Measurements from ENCODE around the gene ELF1. TPM values are rescaled to one million over a fixed set of nuclear protein-coding genes. Genes with fewer than 3 reads are reported as not detected.

Gene ELF1
- total and polyA plus RNA-seq, 8 donors, result 9.4 to 61.6 (median 36.7) TPM

GRCh38 chr13:40975441-40975840 is 43.7 kb downstream of the ELF1 start:
- DNase-seq (no peak), FAIRE-seq (no peak), ATAC-seq (no peak)
- intact Hi-C loops (cut with DNase I), result no loop called here
- H3K9me3 ChIP-seq, result no peaks in the 10 kb centered on the region
- H3K27ac ChIP-seq, result peak overlapping the region in 2 of 4 donors; percentile 43 to 59
- TF ChIP-seq, protein P1, sequence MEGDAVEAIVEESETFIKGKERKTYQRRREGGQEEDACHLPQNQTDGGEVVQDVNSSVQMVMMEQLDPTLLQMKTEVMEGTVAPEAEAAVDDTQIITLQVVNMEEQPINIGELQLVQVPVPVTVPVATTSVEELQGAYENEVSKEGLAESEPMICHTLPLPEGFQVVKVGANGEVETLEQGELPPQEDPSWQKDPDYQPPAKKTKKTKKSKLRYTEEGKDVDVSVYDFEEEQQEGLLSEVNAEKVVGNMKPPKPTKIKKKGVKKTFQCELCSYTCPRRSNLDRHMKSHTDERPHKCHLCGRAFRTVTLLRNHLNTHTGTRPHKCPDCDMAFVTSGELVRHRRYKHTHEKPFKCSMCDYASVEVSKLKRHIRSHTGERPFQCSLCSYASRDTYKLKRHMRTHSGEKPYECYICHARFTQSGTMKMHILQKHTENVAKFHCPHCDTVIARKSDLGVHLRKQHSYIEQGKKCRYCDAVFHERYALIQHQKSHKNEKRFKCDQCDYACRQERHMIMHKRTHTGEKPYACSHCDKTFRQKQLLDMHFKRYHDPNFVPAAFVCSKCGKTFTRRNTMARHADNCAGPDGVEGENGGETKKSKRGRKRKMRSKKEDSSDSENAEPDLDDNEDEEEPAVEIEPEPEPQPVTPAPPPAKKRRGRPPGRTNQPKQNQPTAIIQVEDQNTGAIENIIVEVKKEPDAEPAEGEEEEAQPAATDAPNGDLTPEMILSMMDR (IDR thresholded peaks at IDR 0.05), result no peak
- H3K4me3 ChIP-seq, result no peak overlapping the region
- no peaks in the 10 kb centered on the region for H3K36me3 ChIP-seq
- peaks cover 39 to 68% (median 67%) of the 10 kb centered on the region in 3 donors for H3K4me1 ChIP-seq
- no peaks in the 10 kb centered on the region for H3K27me3 ChIP-seq

DNA sequence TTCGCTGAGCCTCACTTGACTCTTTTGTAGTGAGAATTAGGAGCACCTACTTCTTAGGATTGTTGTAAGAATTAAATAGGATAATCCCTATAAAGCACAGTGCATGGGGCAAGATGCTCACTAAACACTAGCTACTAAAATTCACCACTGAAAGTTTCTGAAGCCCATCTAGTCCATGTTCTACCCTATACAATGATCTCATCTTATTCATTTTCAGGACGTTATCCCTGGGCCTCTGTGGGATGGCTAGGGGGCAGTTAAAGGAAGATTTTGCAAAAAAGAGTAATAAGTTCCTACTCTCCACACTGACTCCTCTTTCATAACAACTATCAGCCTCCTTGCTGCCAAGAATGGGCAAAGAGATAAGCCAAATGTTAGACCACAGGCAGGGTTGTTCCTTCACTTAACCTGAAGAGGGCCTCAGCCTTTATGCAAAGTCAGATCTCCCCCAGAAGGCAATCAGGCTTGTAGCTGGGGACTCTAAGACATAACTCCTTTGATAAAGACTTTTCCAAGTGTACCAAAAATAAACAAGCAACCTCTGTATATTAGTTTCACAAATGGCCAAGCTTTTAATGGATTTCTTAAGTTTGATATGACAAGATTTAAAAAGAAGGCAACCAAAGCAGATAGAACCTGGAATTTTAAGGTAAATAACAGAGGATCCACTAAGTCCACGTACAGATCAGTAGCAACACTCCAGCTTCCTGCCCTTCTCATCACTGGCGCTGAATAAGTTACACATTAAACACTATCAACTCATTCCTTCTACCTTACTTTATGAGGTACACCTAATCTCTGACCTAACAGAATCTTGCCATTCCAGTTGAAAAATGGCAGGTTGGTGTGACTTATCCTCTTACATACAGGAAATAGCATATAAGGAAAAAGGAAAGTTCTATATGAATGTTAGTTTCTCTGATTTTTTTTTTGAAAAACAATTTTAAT is 44.4 kb downstream of the ELF1 start:
- H3K9me3 ChIP-seq, result no peaks in the 10 kb centered on the region
- peaks cover 39 to 73% (median 67%) of the 10 kb centered on the region in 3 donors for H3K4me1 ChIP-seq
- TF ChIP-seq, protein P1 (IDR thresholded peaks at IDR 0.05), result peak in 1 of 4 donors; percentile 11
- ATAC-seq (peak; percentile 58 to 87 (median 82)), DNase-seq (peak in 1 of 6 donors; percentile 18), FAIRE-seq (peak; percentile 75)
- no peaks in the 10 kb centered on the region for H3K27me3 ChIP-seq
- intact Hi-C loops (cut with DNase I), result no loop called here
- 25 to 36% methylated on average over 4 of the region's 4 CpGs for WGBS, 2 donors
- no peak overlapping the region for H3K4me3 ChIP-seq
- peak overlapping the region in 2 of 4 donors; percentile 43 to 59 for H3K27ac ChIP-seq
- H3K36me3 ChIP-seq, result no peaks in the 10 kb centered on the region

GRCh38 chr13:40973409-40973808 is 45.7 kb downstream of the ELF1 start:
- H3K9me3 ChIP-seq, result no peaks in the 10 kb centered on the region
- TF ChIP-seq, protein P1 (IDR thresholded peaks at IDR 0.05), result no peak
- no peaks in the 10 kb centered on the region for H3K36me3 ChIP-seq
- no peak overlapping the region for H3K27ac ChIP-seq
- H3K4me1 ChIP-seq, result peaks cover 39 to 79% (median 71%) of the 10 kb centered on the region in 3 donors
- intact Hi-C loops (cut with DNase I), result no loop called here
- no peaks in the 10 kb centered on the region for H3K27me3 ChIP-seq
- DNase-seq (no peak), ATAC-seq (no peak), FAIRE-seq (peak; percentile 61)
- no peak overlapping the region for H3K4me3 ChIP-seq
- 38 to 44% methylated on average over 1 of the region's 1 CpG for WGBS, 2 donors

DNA sequence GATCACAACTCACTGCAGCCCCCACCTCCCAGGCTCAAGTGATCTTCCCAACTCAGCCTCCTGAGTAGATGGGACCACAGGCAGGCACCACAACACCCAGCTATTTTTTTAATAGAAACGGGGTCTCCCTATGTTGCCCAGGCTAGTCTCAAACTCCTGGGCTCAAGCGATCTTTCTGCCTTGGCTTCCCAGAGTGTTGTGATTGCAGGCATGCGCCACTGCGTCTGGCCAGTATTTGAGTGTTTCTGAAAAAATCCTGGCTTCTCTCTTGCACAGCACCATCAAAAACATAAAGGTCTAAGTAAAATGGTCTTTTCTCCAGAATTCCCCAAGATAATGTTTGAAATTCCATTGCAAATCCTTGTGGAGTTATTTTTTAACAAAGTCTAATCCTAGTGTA is 47.8 kb downstream of the ELF1 start:
- no peak for DNase-seq

More for the DNA sequence above, 47.8 kb downstream of the ELF1 start:
- Histone ChIP-seq H3K9me3 (no peaks in the 10 kb centered on the region), H3K27ac (no peak overlapping the region), H3K4me1 (peaks cover 47 to 79% (median 74%) of the 10 kb centered on the region in 3 donors), H3K36me3 (no peaks in the 10 kb centered on the region), H3K4me3 (no peak overlapping the region), H3K27me3 (no peaks in the 10 kb centered on the region)
- TF ChIP-seq, protein P1 (IDR thresholded peaks at IDR 0.05), result no peak
- intact Hi-C loops (cut with DNase I), result no loop called here
- 76 to 81% methylated on average over 4 of the region's 4 CpGs for WGBS, 2 donors
- ATAC-seq (no peak), FAIRE-seq (no peak)
